NCI-H2171 treated with DMSO at 0.1 percent for 48 hours (cell line): ENCODE data around the gene WNT4.

Experiments used
- DNase-seq: peaks from one replicate; lab custom pipeline; 2025; lab: John Stamatoyannopoulos, UW

WNT4 gene

GRCh38 chr1:22163564-22163963 lies 20.7 kb upstream of the WNT4 start:
- no peak for DNase-seq

- no peak for DNase-seq
Observed at GRCh38 chr1:22163137-22163536, 20.2 kb upstream of the WNT4 start.

- no peak for DNase-seq
Observed at GRCh38 chr1:22159891-22160290, 17.0 kb upstream of the WNT4 start.

- no peak for DNase-seq
Observed at GRCh38 chr1:22158654-22159053, 15.8 kb upstream of the WNT4 start.

GRCh38 chr1:22157359-22157966 lies 14.6 kb upstream of the WNT4 start:
- DNase-seq: no peak

GRCh38 chr1:22155517-22155916 lies 12.6 kb upstream of the WNT4 start:
- DNase-seq: no peak

GRCh38 chr1:22154626-22155025 lies 11.7 kb upstream of the WNT4 start:
- DNase-seq: no peak

GRCh38 chr1:22153660-22154437 lies 11.0 kb upstream of the WNT4 start:
- no peak for DNase-seq

GRCh38 chr1:22150923-22151322 lies 8.0 kb upstream of the WNT4 start:
- no peak for DNase-seq

GRCh38 chr1:22142315-22143064 lies 407 bp downstream of the WNT4 start:
- peak; percentile 33 for DNase-seq

- DNase-seq: peak; percentile 31
Observed at GRCh38 chr1:22141554-22142314, 1.2 kb downstream of the WNT4 start.

GRCh38 chr1:22140694-22141093 lies 2.2 kb downstream of the WNT4 start:
- no peak for DNase-seq

GRCh38 chr1:22139817-22140216 lies 3.1 kb downstream of the WNT4 start:
- DNase-seq: peak; percentile 75

GRCh38 chr1:22139066-22139594 lies 3.8 kb downstream of the WNT4 start:
- DNase-seq: peak; percentile 81

GRCh38 chr1:22137004-22137720 lies 5.7 kb downstream of the WNT4 start:
- peak; percentile 80 for DNase-seq

GRCh38 chr1:22133931-22134324 lies 9.0 kb downstream of the WNT4 start:
- no peak for DNase-seq

- DNase-seq: peak; percentile 37
Observed at GRCh38 chr1:22133247-22133930, 9.5 kb downstream of the WNT4 start.

- DNase-seq: peak; percentile 14
Observed at GRCh38 chr1:22132517-22133235, 10.2 kb downstream of the WNT4 start.

- peak; percentile 33 for DNase-seq
Observed at GRCh38 chr1:22131875-22132486, 10.9 kb downstream of the WNT4 start.

GRCh38 chr1:22131062-22131461 lies 11.8 kb downstream of the WNT4 start:
- DNase-seq: no peak
